HG03159 (cell line): Measurements from ENCODE around the gene SND1.
A peak's percentile ranks its signal among the peaks of the same experiment; 100 is the strongest.
"Not testable (repeated sequence)": the region's sequence is repeated elsewhere in the genome, so short reads cannot be mapped to it uniquely, and the experiment has no call there.

Experiments used
- ATAC-seq: cut with Tn5 transposase; IDR thresholded peaks from one replicate; pipeline ENCODE4 v1.9.1; 2021; ENCODE audit warnings: mild to moderate bottlenecking, moderate library complexity; ENCODE audit not compliant: unreplicated experiment

SND1 gene

GRCh38 chr7:127652333-127653248 is 597 bp downstream of the SND1 start:
- ATAC-seq = peak; percentile 17

- ATAC-seq = no peak
These were observed 1.4 kb downstream of the SND1 start for GRCh38 chr7:127653396-127653795.

GRCh38 chr7:127654404-127655394 is 2.7 kb downstream of the SND1 start:
- no peak for ATAC-seq

GRCh38 chr7:127655720-127656119 is 3.7 kb downstream of the SND1 start:
- no peak for ATAC-seq

GRCh38 chr7:127657500-127657899 is 5.5 kb downstream of the SND1 start:
- ATAC-seq = no peak

GRCh38 chr7:127658970-127659630 is 7.1 kb downstream of the SND1 start:
- no peak for ATAC-seq

GRCh38 chr7:127665922-127666321 is 13.9 kb downstream of the SND1 start:
- ATAC-seq = no peak

- ATAC-seq = no peak
These were observed 14.6 kb downstream of the SND1 start for GRCh38 chr7:127666602-127667001.

- ATAC-seq = no peak
These were observed 15.2 kb downstream of the SND1 start for GRCh38 chr7:127667017-127667670.

- no peak for ATAC-seq
These were observed 16.0 kb downstream of the SND1 start for GRCh38 chr7:127667759-127668530.

- no peak for ATAC-seq
These were observed 19.3 kb downstream of the SND1 start for GRCh38 chr7:127671341-127671740.

GRCh38 chr7:127673902-127674301 is 21.9 kb downstream of the SND1 start:
- ATAC-seq = no peak

GRCh38 chr7:127674361-127674760 is 22.4 kb downstream of the SND1 start:
- ATAC-seq = no peak

- ATAC-seq = not testable (repeated sequence)
These were observed 22.9 kb downstream of the SND1 start for GRCh38 chr7:127674923-127675322.

GRCh38 chr7:127675721-127676120 is 23.7 kb downstream of the SND1 start:
- no peak for ATAC-seq

GRCh38 chr7:127677433-127678230 is 25.6 kb downstream of the SND1 start:
- no peak for ATAC-seq

GRCh38 chr7:127678337-127678736 is 26.3 kb downstream of the SND1 start:
- ATAC-seq = no peak

GRCh38 chr7:127678947-127679346 is 27.0 kb downstream of the SND1 start:
- ATAC-seq = peak; percentile 79

- ATAC-seq = no peak
These were observed 29.0 kb downstream of the SND1 start for GRCh38 chr7:127680983-127681382.
